LNCAP (cell line): ENCODE data around the gene MPDZ.

Source experiments
- CTCF ChIP-seq: fragments of 450-650 bp; IDR thresholded peaks from 2 replicates; pipeline ENCODE4 v1.5.1; 2017; ENCODE audit warnings: mild to moderate bottlenecking

Gene MPDZ

GRCh38 chr9:13264788-13265187 lies 14.7 kb downstream of the MPDZ start:
- no peak for TF ChIP-seq CTCF

- no peak for TF ChIP-seq CTCF
Measured at GRCh38 chr9:13263511-13263910, 16.0 kb downstream of the MPDZ start.

DNA sequence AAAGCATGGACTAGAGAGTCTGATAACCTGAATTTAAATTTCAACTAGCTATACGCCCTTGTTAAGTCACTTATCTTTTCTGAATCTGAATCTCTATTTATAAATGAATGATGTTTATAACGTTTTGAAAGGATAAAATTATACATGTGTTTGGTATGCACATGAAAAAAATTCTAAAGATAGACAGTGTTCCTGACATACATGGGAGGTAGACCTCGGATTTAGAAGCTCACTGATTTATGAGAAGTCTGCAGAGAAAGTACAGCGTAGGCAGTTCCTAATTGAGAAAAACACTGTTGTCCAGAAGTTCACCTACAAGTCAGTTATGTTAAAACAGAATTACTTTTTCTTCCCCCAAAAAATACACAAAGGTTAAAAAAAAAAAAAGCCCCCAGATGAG lies 26.6 kb downstream of the MPDZ start:
- TF ChIP-seq CTCF: no peak

GRCh38 chr9:13244181-13244580 lies 35.3 kb downstream of the MPDZ start:
- TF ChIP-seq CTCF: no peak

DNA sequence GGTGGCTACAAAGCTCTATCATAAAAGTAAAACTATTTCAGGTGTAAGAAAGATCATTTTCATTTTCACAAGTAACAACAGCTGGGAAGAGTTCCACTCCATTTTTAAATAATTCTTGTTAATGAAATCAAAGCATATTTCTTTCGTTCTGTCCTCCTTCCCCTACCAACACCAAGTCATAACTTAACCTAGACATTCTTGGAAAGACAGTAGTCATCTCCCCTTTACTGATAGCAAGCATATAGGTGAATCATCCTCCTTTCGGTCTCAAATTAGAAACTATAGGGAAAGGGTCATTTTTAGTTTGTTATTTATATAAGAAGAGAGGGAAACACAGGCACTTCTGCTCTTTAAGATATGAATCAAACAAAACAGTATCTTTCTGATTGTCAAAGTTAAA lies 38.2 kb downstream of the MPDZ start:
- TF ChIP-seq CTCF: no peak

DNA sequence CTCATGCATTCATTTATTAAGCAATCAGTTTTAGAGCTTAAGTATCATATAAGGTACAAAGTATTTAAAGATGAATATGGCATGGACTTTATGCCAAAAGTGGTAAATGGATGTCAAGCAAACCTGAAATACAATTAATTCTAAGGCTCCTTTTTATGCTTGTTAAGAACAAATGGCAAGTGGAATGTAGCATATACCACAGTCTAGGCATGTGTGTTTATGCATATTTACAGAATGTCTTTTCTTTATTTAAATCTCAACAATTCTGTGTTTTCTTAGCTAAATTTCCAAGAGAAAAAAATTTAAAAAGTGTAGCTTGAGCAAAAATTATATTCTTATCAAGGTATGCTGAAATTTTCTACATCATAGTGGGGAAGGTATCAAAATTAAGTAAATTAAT lies 39.8 kb downstream of the MPDZ start:
- TF ChIP-seq CTCF: no peak

- no peak for TF ChIP-seq CTCF
Measured at GRCh38 chr9:13239208-13239607, 40.3 kb downstream of the MPDZ start.

DNA sequence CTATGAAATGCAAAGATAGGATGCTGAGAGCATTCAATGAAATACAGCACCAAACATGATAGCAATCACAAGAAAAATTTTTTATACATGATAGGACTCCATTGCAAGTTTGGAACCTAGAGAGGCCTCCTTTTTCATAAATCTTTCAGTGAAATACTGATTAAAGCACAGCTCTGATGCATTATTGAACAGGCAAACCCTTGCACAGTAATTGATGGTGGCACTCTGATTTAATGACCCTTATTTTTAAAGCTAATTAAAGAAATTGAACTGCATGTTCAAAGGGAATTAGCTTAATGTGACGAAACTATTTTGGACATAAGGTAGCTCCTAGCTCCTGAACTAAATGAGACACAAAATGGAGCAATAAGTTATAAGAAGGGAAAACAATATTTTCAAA lies 44.6 kb downstream of the MPDZ start:
- TF ChIP-seq CTCF: no peak
